GM23338 (cell line): ENCODE measurements around the gene ICAM2. TPM values are rescaled to one million over a fixed set of nuclear protein-coding genes. Genes with fewer than 3 reads are reported as not detected.

ENCODE experiments used
- ATAC-seq: fragments of 200-7000 bp; cut with Tn5 transposase; 3 replicates; pipeline ENCODE4 v1.9.1; 2020
- DNase-seq: peaks from one replicate; pipeline ENCODE4 v3.0.0-alpha.2; 2015; ENCODE audit warnings: low spot score
- H2AFZ ChIP-seq: fragments of 200-600 bp; sonication (generic); 2 replicates; pipeline ENCODE4 v1.8.0; 2016; ENCODE audit warnings: antibody characterized with exemption, mild to moderate bottlenecking, moderate library complexity
- H3F3A ChIP-seq: fragments of 200-600 bp; sonication (generic); replicated peaks from 2 replicates; pipeline ENCODE4 v1.8.0; 2017; ENCODE audit warnings: antibody characterized with exemption, mixed run types, low read depth
- H3K27ac ChIP-seq: fragments of 200-600 bp; sonication (generic); 2 replicates; pipeline ENCODE4 v1.6.1; 2016; ENCODE audit warnings: low read depth
- H3K27me3 ChIP-seq: fragments of 200-600 bp; sonication (generic); 2 replicates; pipeline ENCODE4 v1.8.0; 2016; ENCODE audit warnings: mild to moderate bottlenecking, mixed run types, moderate library complexity; ENCODE audit not compliant: insufficient read depth
- H3K36me3 ChIP-seq: fragments of 200-600 bp; sonication (generic); 2 replicates; pipeline ENCODE4 v1.8.0; 2016; ENCODE audit warnings: mild to moderate bottlenecking; ENCODE audit not compliant: insufficient read depth
- H3K4me1 ChIP-seq: fragments of 200-600 bp; sonication (generic); 2 replicates; pipeline ENCODE4 v1.8.0; 2016; ENCODE audit warnings: mild to moderate bottlenecking, moderate library complexity; ENCODE audit not compliant: insufficient read depth
- H3K4me2 ChIP-seq: fragments of 200-600 bp; sonication (generic); 2 replicates; pipeline ENCODE4 v1.7.1; 2017; ENCODE audit warnings: mixed run types
- H3K4me3 ChIP-seq: fragments of 200-600 bp; sonication (generic); 2 replicates; pipeline ENCODE4 v1.6.1; 2016; ENCODE audit warnings: mixed run types
- H3K79me2 ChIP-seq: fragments of 200-600 bp; sonication (generic); replicated peaks from 2 replicates; pipeline ENCODE4 v1.8.0; 2017; ENCODE audit warnings: mild to moderate bottlenecking; ENCODE audit not compliant: insufficient read depth
- H3K9me2 ChIP-seq: fragments of 200-600 bp; sonication (generic); 2 replicates; pipeline ENCODE4 v1.8.0; 2017; ENCODE audit not compliant: insufficient read depth
- H4K20me1 ChIP-seq: fragments of 200-600 bp; sonication (generic); replicated peaks from 2 replicates; pipeline ENCODE4 v1.8.0; 2017; ENCODE audit warnings: mild to moderate bottlenecking; ENCODE audit not compliant: insufficient read depth
- H3K27ac Mint-ChIP-seq: 2 replicates; pipeline ENCODE4 v1.8.0; 2020; ENCODE audit warnings: inconsistent platforms, mild to moderate bottlenecking, moderate library complexity, mixed read lengths
- H3K27me3 Mint-ChIP-seq: 3 replicates; pipeline ENCODE4 v1.8.0; 2022; ENCODE audit warnings: low read depth, mild to moderate bottlenecking, moderate library complexity, mixed read lengths, inconsistent platforms; ENCODE audit not compliant: insufficient read depth, poor library complexity
- H3K36me3 Mint-ChIP-seq: 3 replicates; pipeline ENCODE4 v1.8.0; 2021; ENCODE audit warnings: low read depth, mild to moderate bottlenecking, inconsistent platforms, moderate library complexity, mixed read lengths
- H3K4me1 Mint-ChIP-seq: 3 replicates; pipeline ENCODE4 v1.8.0; 2020; ENCODE audit warnings: mild to moderate bottlenecking, inconsistent platforms, mixed read lengths
- H3K4me3 Mint-ChIP-seq: 3 replicates; pipeline ENCODE4 v1.8.0; 2021; ENCODE audit warnings: moderate library complexity, mild to moderate bottlenecking, inconsistent platforms, mixed read lengths
- H3K9me3 Mint-ChIP-seq: 3 replicates; pipeline ENCODE4 v1.8.0; 2020; ENCODE audit warnings: moderate library complexity, mild to moderate bottlenecking, inconsistent platforms, mixed read lengths
- CREB1 ChIP-seq: fragments of 250-450 bp; sonication (Bioruptor Pico); IDR thresholded peaks from 2 replicates; pipeline ENCODE4 v1.5.0; 2020; ENCODE audit warnings: low read depth, mild to moderate bottlenecking, moderate library complexity
- NANOG ChIP-seq: IDR thresholded peaks from 2 replicates; pipeline ENCODE4 v1.6.1; 2016; ENCODE audit warnings: antibody characterized with exemption, borderline replicate concordance
- ZNF114 ChIP-seq: fragments of 250-450 bp; sonication (Bioruptor Pico); IDR thresholded peaks from 2 replicates; pipeline ENCODE4 v1.5.0; 2020; ENCODE audit warnings: mild to moderate bottlenecking, moderate library complexity
- ZNF331 ChIP-seq: fragments of 250-450 bp; sonication (Bioruptor Pico); IDR thresholded peaks from 2 replicates; pipeline ENCODE4 v1.5.0; 2020; ENCODE audit warnings: low read depth, mild to moderate bottlenecking, moderate library complexity
- polyA plus RNA-seq: library from polyadenylated mRNA; unstranded; fragments of >200 nt; fragmentation: Nextera tagmentation; extraction: Ambion mirVana; gene quantifications from 2 replicates; pipeline ENCODE4 v1.2.1, GENCODE V29; 2016
- total RNA-seq: library from RNA; depleted of rRNA; stranded (reverse); fragments of >200 nt; shearing (Covaris generic); gene quantifications from 2 replicates; pipeline ENCODE4 v1.2.3, GENCODE V29; 2014
- TF ChIP-seq, protein P1 (sequence below): IDR thresholded peaks from one replicate; pipeline ENCODE4 v1.6.1; 2018; ENCODE audit warnings: antibody characterized with exemption; ENCODE audit not compliant: unreplicated experiment
- TF ChIP-seq, protein P2 (sequence below), 2 experiments: fragments of 200-600 bp in 1 of 2; sonication (generic) in 1 of 2; conservative IDR thresholded peaks; 2 replicates each; pipeline versions ENCODE4 v1.5.1 to v1.6.1; 2016 to 2017; ENCODE audit warnings: antibody characterized with exemption in 2 of 2, low read depth in 2 of 2, mild to moderate bottlenecking in 2 of 2, moderate library complexity in 1 of 2

The ICAM2 gene
- total and polyA plus RNA-seq, 2 experiments from 2014 or later, result 0.31 to 0.86 TPM

DNA sequence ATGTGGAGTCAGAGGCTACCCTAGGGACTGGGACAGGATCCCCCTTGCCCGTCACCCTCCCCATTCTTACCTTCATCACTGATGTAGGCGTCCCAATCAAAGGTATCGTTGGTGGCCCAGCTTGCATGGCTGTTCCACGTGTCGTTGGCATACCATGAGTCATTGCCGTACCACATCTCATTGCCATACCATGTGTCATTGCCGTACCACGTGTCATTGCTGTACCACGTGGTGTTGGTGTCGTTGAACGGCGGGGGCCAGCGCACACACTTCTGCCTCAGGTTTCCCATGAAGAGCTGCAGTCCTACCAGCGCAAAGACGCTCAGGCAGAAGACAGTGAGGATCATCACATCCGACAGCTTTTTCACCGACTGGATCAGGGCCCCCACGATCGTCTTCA, 52.5 kb downstream of the ICAM2 start:
- H3K4me3 Mint-ChIP-seq, result no peak overlapping the region
- no peak overlapping the region for H3K27ac Mint-ChIP-seq
- no peak overlapping the region for H3K27ac ChIP-seq
- H3K4me1 ChIP-seq, result no peaks in the 10 kb centered on the region
- peaks cover 1% of the 10 kb centered on the region; the same call in 2 of the 3 replicates for H3K4me1 Mint-ChIP-seq
- no peaks in the 10 kb centered on the region for H3F3A ChIP-seq
- H3K27me3 ChIP-seq, result no peaks in the 10 kb centered on the region
- H2AFZ ChIP-seq, result no peak overlapping the region
- H3K4me2 ChIP-seq, result no peak overlapping the region
- no peaks in the 10 kb centered on the region for H3K79me2 ChIP-seq
- no peaks in the 10 kb centered on the region for H3K36me3 ChIP-seq
- H3K36me3 Mint-ChIP-seq, result no peaks in the 10 kb centered on the region
- H4K20me1 ChIP-seq, result no peaks in the 10 kb centered on the region
- no peak overlapping the region for H3K4me3 ChIP-seq
- H3K9me2 ChIP-seq, result no peaks in the 10 kb centered on the region
- ATAC-seq (no peak), DNase-seq (no peak)
- peaks cover 8% of the 10 kb centered on the region for H3K27me3 Mint-ChIP-seq
- no peaks in the 10 kb centered on the region for H3K9me3 Mint-ChIP-seq
- TF ChIP-seq, protein P1, sequence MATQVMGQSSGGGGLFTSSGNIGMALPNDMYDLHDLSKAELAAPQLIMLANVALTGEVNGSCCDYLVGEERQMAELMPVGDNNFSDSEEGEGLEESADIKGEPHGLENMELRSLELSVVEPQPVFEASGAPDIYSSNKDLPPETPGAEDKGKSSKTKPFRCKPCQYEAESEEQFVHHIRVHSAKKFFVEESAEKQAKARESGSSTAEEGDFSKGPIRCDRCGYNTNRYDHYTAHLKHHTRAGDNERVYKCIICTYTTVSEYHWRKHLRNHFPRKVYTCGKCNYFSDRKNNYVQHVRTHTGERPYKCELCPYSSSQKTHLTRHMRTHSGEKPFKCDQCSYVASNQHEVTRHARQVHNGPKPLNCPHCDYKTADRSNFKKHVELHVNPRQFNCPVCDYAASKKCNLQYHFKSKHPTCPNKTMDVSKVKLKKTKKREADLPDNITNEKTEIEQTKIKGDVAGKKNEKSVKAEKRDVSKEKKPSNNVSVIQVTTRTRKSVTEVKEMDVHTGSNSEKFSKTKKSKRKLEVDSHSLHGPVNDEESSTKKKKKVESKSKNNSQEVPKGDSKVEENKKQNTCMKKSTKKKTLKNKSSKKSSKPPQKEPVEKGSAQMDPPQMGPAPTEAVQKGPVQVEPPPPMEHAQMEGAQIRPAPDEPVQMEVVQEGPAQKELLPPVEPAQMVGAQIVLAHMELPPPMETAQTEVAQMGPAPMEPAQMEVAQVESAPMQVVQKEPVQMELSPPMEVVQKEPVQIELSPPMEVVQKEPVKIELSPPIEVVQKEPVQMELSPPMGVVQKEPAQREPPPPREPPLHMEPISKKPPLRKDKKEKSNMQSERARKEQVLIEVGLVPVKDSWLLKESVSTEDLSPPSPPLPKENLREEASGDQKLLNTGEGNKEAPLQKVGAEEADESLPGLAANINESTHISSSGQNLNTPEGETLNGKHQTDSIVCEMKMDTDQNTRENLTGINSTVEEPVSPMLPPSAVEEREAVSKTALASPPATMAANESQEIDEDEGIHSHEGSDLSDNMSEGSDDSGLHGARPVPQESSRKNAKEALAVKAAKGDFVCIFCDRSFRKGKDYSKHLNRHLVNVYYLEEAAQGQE, result no peak
- TF ChIP-seq CREB1 (CRISPR knock-in tag) (no peak), NANOG (no peak), ZNF114 (CRISPR knock-in tag) (no peak)

DNA sequence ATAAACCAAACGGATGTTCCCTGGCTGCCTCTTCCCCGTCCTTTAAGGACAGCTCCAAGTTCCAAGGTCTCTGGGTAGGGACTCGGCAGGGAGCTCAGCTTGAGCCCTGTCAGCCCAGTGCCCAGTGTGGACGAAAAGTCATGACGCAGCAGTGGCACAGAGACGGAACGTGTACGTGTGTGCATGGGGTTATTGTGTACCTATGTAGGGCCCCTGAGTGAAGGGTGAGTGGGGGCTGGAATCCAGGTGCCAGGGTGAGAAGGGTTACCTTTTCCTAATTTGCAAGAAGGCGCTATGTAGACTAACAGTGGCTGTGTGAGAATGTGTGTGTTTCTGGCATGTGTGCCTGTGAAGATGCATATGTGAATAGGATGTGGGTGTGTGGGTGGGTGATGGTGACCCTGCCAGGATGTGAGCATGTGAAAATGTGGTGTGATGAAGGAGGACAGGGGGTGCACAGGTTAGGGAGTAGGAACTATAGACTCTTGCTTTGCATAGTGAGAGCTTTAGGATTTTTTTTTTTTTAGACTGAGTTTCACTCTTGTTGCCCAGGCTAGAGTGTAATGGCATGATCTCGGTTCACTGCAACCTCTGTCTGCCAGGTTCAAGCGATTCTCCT, 53.7 kb downstream of the ICAM2 start:
- H3K36me3 ChIP-seq, result no peaks in the 10 kb centered on the region
- no peaks in the 10 kb centered on the region for H3K9me3 Mint-ChIP-seq
- TF ChIP-seq NANOG (no peak), CREB1 (CRISPR knock-in tag) (no peak), ZNF331 (CRISPR knock-in tag) (no peak), ZNF114 (CRISPR knock-in tag) (no peak)
- TF ChIP-seq, protein P2, sequence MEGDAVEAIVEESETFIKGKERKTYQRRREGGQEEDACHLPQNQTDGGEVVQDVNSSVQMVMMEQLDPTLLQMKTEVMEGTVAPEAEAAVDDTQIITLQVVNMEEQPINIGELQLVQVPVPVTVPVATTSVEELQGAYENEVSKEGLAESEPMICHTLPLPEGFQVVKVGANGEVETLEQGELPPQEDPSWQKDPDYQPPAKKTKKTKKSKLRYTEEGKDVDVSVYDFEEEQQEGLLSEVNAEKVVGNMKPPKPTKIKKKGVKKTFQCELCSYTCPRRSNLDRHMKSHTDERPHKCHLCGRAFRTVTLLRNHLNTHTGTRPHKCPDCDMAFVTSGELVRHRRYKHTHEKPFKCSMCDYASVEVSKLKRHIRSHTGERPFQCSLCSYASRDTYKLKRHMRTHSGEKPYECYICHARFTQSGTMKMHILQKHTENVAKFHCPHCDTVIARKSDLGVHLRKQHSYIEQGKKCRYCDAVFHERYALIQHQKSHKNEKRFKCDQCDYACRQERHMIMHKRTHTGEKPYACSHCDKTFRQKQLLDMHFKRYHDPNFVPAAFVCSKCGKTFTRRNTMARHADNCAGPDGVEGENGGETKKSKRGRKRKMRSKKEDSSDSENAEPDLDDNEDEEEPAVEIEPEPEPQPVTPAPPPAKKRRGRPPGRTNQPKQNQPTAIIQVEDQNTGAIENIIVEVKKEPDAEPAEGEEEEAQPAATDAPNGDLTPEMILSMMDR (conservative IDR thresholded peaks at IDR 0.05; ENCODE audit: low read depth in 2 of 2), result no peak
- TF ChIP-seq, protein P1, result no peak
- H3K27me3 ChIP-seq, result no peaks in the 10 kb centered on the region
- no peak overlapping the region for H3K27ac Mint-ChIP-seq
- peaks cover 8% of the 10 kb centered on the region for H3K27me3 Mint-ChIP-seq
- no peak overlapping the region for H3K4me3 ChIP-seq
- 0 out of 2 replicates have a peak, but pooled peaks cover 4% of the 10 kb centered on the region for H3K4me1 ChIP-seq
- H3K9me2 ChIP-seq, result no peaks in the 10 kb centered on the region
- H3K36me3 Mint-ChIP-seq, result no peaks in the 10 kb centered on the region
- DNase-seq (no peak), ATAC-seq (no peak)
- peaks cover 10% of the 10 kb centered on the region for H3K4me1 Mint-ChIP-seq
- no peak overlapping the region for H3K4me2 ChIP-seq
- H3K79me2 ChIP-seq, result no peaks in the 10 kb centered on the region
- no peak overlapping the region for H3K4me3 Mint-ChIP-seq
- H3K27ac ChIP-seq, result no peak overlapping the region
- 0 out of 2 replicates have a peak, but pooled peaks cover 2% of the 10 kb centered on the region for H3F3A ChIP-seq
- no peaks in the 10 kb centered on the region for H4K20me1 ChIP-seq
- no peak overlapping the region for H2AFZ ChIP-seq
